H1 (cell line): ENCODE results near the gene OR10H5. TPM values are rescaled to one million over a fixed set of nuclear protein-coding genes. Genes with fewer than 3 reads are reported as not detected.

Experiments used
- CTCF ChIA-PET: fragments of 300-600 bp; sonication (Branson Sonifier 250); formaldehyde crosslinking; loops from one replicate; lab custom pipeline; 2021; ENCODE audit not compliant: partially characterized antibody; lab: Charles Lee
- POLR2A ChIA-PET: fragments of 300-600 bp; sonication (Branson Sonifier 250); formaldehyde crosslinking; loops from one replicate; lab custom pipeline; 2021; ENCODE audit warnings: inconsistent platforms; ENCODE audit not compliant: partially characterized antibody; lab: Charles Lee
- DNase-seq, 2 experiments: peaks; one replicate each; pipeline versions ENCODE4 v3.0.0 to v3.0.0-alpha.2; 2010 to 2022; ENCODE audit warnings: low spot score in 2 of 2, low read depth in 1 of 2, mixed read lengths in 1 of 2
- FAIRE-seq: peaks from 2 replicates; lab custom pipeline; 2011; peaks lifted over from hg19 to GRCh38; lab: Jason Lieb, UNC
- H2AFZ ChIP-seq: 2 replicates; pipeline ENCODE4 v1.8.1; 2012; ENCODE audit warnings: low read length, inconsistent platforms
- H2AK5ac ChIP-seq: 2 replicates; pipeline ENCODE4 v1.6.1; 2013; ENCODE audit warnings: low read depth, low read length
- H2BK120ac ChIP-seq: replicated peaks from 2 replicates; pipeline ENCODE3; 2013; ENCODE audit warnings: low read depth, low read length, inconsistent platforms
- H2BK12ac ChIP-seq: 2 replicates; pipeline ENCODE4 v1.6.1; 2013; ENCODE audit warnings: low read depth, low read length
- H2BK15ac ChIP-seq: 2 replicates; pipeline ENCODE4 v1.6.1; 2013; ENCODE audit warnings: low read length
- H2BK20ac ChIP-seq: 2 replicates; pipeline ENCODE4 v1.6.1; 2013; ENCODE audit warnings: low read length
- H2BK5ac ChIP-seq: 2 replicates; pipeline ENCODE4 v1.6.1; 2013; ENCODE audit warnings: low read depth, low read length
- H3K14ac ChIP-seq: 2 replicates; pipeline ENCODE4 v1.6.1; 2013; ENCODE audit warnings: inconsistent platforms; ENCODE audit not compliant: insufficient read length
- H3K18ac ChIP-seq: 2 replicates; pipeline ENCODE4 v1.6.1; 2013; ENCODE audit warnings: low read length; ENCODE audit errors: extremely low read depth
- H3K23ac ChIP-seq: 2 replicates; pipeline ENCODE4 v1.6.1; 2013; ENCODE audit warnings: inconsistent platforms; ENCODE audit not compliant: insufficient read length
- H3K23me2 ChIP-seq: 2 replicates; pipeline ENCODE4 v1.6.1; 2013; ENCODE audit warnings: low read depth, low read length
- H3K27ac ChIP-seq: 2 replicates; pipeline ENCODE4 v1.6.1; 2011; ENCODE audit warnings: low read depth, low read length, inconsistent platforms
- H3K27me3 ChIP-seq, 4 experiments: replicated peaks in 1 of 4; 1 replicate in 1 of 4; 2 replicates in 3 of 4; pipeline versions ENCODE4 v1.6.1 to v1.8.1; 2011 to 2013; ENCODE audit warnings: low read length in 3 of 4, mild to moderate bottlenecking in 3 of 4, inconsistent platforms in 2 of 4, mixed read lengths in 2 of 4, moderate library complexity in 1 of 4; ENCODE audit not compliant: control insufficient read depth in 3 of 4, insufficient read depth in 3 of 4; ENCODE audit errors: extremely low read depth in 1 of 4
- H3K36me3 ChIP-seq, 4 experiments: 2 replicates each; pipeline versions ENCODE4 v1.6.1 to v1.8.1; 2011 to 2013; ENCODE audit warnings: mild to moderate bottlenecking in 4 of 4, low read length in 3 of 4, moderate library complexity in 2 of 4, control low read depth in 1 of 4, inconsistent platforms in 1 of 4; ENCODE audit not compliant: insufficient read depth in 4 of 4, control insufficient read depth in 2 of 4
- H3K4ac ChIP-seq: replicated peaks from 2 replicates; pipeline ENCODE3; 2013; ENCODE audit warnings: low read length, low read depth, mixed read lengths, inconsistent platforms; ENCODE audit not compliant: insufficient read length
- H3K4me1 ChIP-seq, 4 experiments: replicated peaks in 1 of 4; 1 replicate in 1 of 4; 2 replicates in 3 of 4; pipeline versions ENCODE4 v1.6.1 to v1.8.1; 2011 to 2013; ENCODE audit warnings: low read length in 3 of 4, inconsistent platforms in 2 of 4, mixed read lengths in 1 of 4; ENCODE audit not compliant: insufficient read depth in 4 of 4, control insufficient read depth in 3 of 4
- H3K4me2 ChIP-seq, 2 experiments: 2 replicates each; pipeline versions ENCODE4 v1.6.1 to v1.8.1; 2011 to 2013; ENCODE audit warnings: low read depth in 2 of 2, low read length in 2 of 2, control low read depth in 1 of 2, inconsistent platforms in 1 of 2, mild to moderate bottlenecking in 1 of 2; ENCODE audit not compliant: insufficient read depth in 1 of 2
- H3K4me3 ChIP-seq, 4 experiments: fragments of 200-600, 300-600 bp in 1 of 4; sonication (generic), shearing (Covaris generic), sonication (Bioruptor Twin) in 1 of 4; 2 replicates each; pipeline versions ENCODE4 v1.5.1 to v1.8.1; 2011 to 2016; ENCODE audit warnings: low read length in 4 of 4, low read depth in 3 of 4, control low read depth in 2 of 4, inconsistent platforms in 2 of 4, mild to moderate bottlenecking in 2 of 4, mixed read lengths in 1 of 4, moderate library complexity in 1 of 4; ENCODE audit not compliant: insufficient read depth in 2 of 4; ENCODE audit errors: extremely low read depth in 1 of 4
- H3K56ac ChIP-seq: replicated peaks from 2 replicates; pipeline ENCODE3; 2013; ENCODE audit warnings: low read depth, mild to moderate bottlenecking, mixed read lengths, low read length, inconsistent platforms; ENCODE audit not compliant: insufficient read length
- H3K79me1 ChIP-seq: 2 replicates; pipeline ENCODE4 v1.6.1; 2013; ENCODE audit warnings: low read depth, low read length, control low read depth
- H3K79me2 ChIP-seq, 2 experiments: 2 replicates each; pipeline versions ENCODE4 v1.6.1 to v1.8.1; 2012 to 2013; ENCODE audit warnings: low read length in 2 of 2, mild to moderate bottlenecking in 2 of 2, inconsistent platforms in 1 of 2; ENCODE audit not compliant: insufficient read depth in 2 of 2, control insufficient read depth in 1 of 2
- H3K9ac ChIP-seq, 4 experiments: replicated peaks in 1 of 4; 1 replicate in 1 of 4; 2 replicates in 3 of 4; pipeline versions ENCODE4 v1.6.1 to v1.8.1; 2011 to 2013; ENCODE audit warnings: low read depth in 3 of 4, low read length in 3 of 4, control low read depth in 2 of 4, mild to moderate bottlenecking in 2 of 4, moderate library complexity in 2 of 4, inconsistent platforms in 1 of 4; ENCODE audit errors: extremely low read depth in 1 of 4
- H3K9me3 ChIP-seq, 2 experiments: 2 replicates each; pipeline versions ENCODE4 v1.6.1 to v1.8.1; 2012 to 2013; ENCODE audit warnings: mild to moderate bottlenecking in 2 of 2, moderate library complexity in 2 of 2, control low read depth in 1 of 2, inconsistent platforms in 1 of 2, low read depth in 1 of 2, low read length in 1 of 2, mixed read lengths in 1 of 2; ENCODE audit not compliant: insufficient read depth in 2 of 2
- H4K20me1 ChIP-seq, 2 experiments: replicated peaks in 1 of 2; 2 replicates each; pipeline versions ENCODE3 to v1.8.1; 2011 to 2013; ENCODE audit warnings: inconsistent platforms in 2 of 2, low read length in 2 of 2, mild to moderate bottlenecking in 1 of 2; ENCODE audit not compliant: insufficient read depth in 2 of 2, control insufficient read depth in 1 of 2
- H4K5ac ChIP-seq: 2 replicates; pipeline ENCODE4 v1.6.1; 2013; ENCODE audit warnings: low read length, low read depth, mixed read lengths, inconsistent platforms; ENCODE audit not compliant: insufficient read length
- H4K8ac ChIP-seq: 2 replicates; pipeline ENCODE4 v1.8.0; 2013; ENCODE audit warnings: mild to moderate bottlenecking, moderate library complexity, low read length, inconsistent platforms; ENCODE audit not compliant: insufficient read depth; ENCODE audit errors: extremely low read depth
- H4K91ac ChIP-seq: replicated peaks from 2 replicates; pipeline ENCODE3; 2013; ENCODE audit warnings: low read length, mixed read lengths, inconsistent platforms; ENCODE audit not compliant: insufficient read length
- ATF3 ChIP-seq: IDR thresholded peaks from 2 replicates; pipeline ENCODE4 v1.6.1; 2011; ENCODE audit warnings: low read depth, mild to moderate bottlenecking, low read length; ENCODE audit not compliant: insufficient read depth
- CHD1 ChIP-seq: IDR thresholded peaks from 2 replicates; pipeline ENCODE4 v1.6.1; 2012; ENCODE audit warnings: low read depth, low read length, improper control_type of control experiment
- CREB1 ChIP-seq: IDR thresholded peaks from 2 replicates; pipeline ENCODE4 v1.6.1; 2012; ENCODE audit warnings: inconsistent platforms
- FOSL1 ChIP-seq: IDR thresholded peaks from 2 replicates; pipeline ENCODE4 v1.6.1; 2011; ENCODE audit warnings: mild to moderate bottlenecking, low read depth, low read length, moderate library complexity; ENCODE audit not compliant: insufficient read depth
- KDM1A ChIP-seq: fragments of 200-600, 300-600 bp; sonication (generic); IDR thresholded peaks from 2 replicates; pipeline ENCODE4 v1.7.1; 2016; ENCODE audit warnings: mild to moderate bottlenecking, low read length, borderline replicate concordance
- NRF1 ChIP-seq: IDR thresholded peaks from 2 replicates; pipeline ENCODE4 v1.6.1; 2011; ENCODE audit warnings: mild to moderate bottlenecking, low read depth, low read length, improper control_type of control experiment
- RFX5 ChIP-seq: IDR thresholded peaks from 2 replicates; pipeline ENCODE4 v1.6.1; 2011; ENCODE audit warnings: low read depth, low read length, improper control_type of control experiment, borderline replicate concordance
- RNF2 ChIP-seq: fragments of 200-900, 300-1000 bp; sonication (generic); IDR thresholded peaks from 2 replicates; pipeline ENCODE4 v1.7.1; 2016; ENCODE audit warnings: borderline replicate concordance, low read depth, mild to moderate bottlenecking, antibody characterized with exemption, low read length; ENCODE audit not compliant: poor library complexity, severe bottlenecking; ENCODE audit errors: missing control alignments
- SP1 ChIP-seq: IDR thresholded peaks from 2 replicates; pipeline ENCODE4 v1.6.1; 2011; ENCODE audit warnings: low read depth, low read length
- WGBS, 2 experiments: shearing (Covaris generic) in 1 of 2; methylation state at CpG; one replicate each; pipeline versions ENCODE4 v1.1.6 to v1.1.7; 2013 to 2015; ENCODE audit warnings: low lambda C conversion rate in 2 of 2, mixed read lengths in 2 of 2, inconsistent platforms in 1 of 2, low coverage in 1 of 2, missing lambda C conversion rate in 1 of 2; ENCODE audit not compliant: insufficient replicate concordance in 2 of 2, insufficient coverage in 1 of 2, insufficient read length in 1 of 2; ENCODE audit errors: extremely low coverage in 1 of 2, missing lambda C conversion rate in 1 of 2; 5-methylcytosine and 5-hydroxymethylcytosine counted together
- polyA plus RNA-seq, 7 experiments: library from polyadenylated mRNA; depleted of rRNA in 3 of 7; stranded (reverse) in 5 of 7; unstranded in 2 of 7; fragments of >200 nt in 5 of 7; fragments of 200-250 nt in 2 of 7; gene quantifications; 1 replicate in 5 of 7; 2 replicates in 1 of 7; 4 replicates in 1 of 7; pipeline versions ENCODE4 v1.2.1 to v1.2.3, GENCODE V29; 2011 to 2013; ENCODE audit warnings: missing spikeins in 2 of 7, mixed read lengths in 2 of 7
- total RNA-seq: library from RNA; stranded (reverse); fragmentation: NEBNext Ultra II Directional; extraction: Animal tissue kit (Norgen Biotek cat#: 25700); gene quantifications from 2 replicates; pipeline ENCODE4 v1.2.1, GENCODE V29; 2021
- TF ChIP-seq, protein P1 (sequence below): IDR thresholded peaks from 2 replicates; pipeline ENCODE4 v1.6.1; 2012; ENCODE audit warnings: inconsistent platforms

OR10H5 gene
- total and polyA plus RNA-seq, 2 of the 8 experiments (the other 6 are each of a cell fraction or from before 2014, with no cell fraction given), result not detected

DNA sequence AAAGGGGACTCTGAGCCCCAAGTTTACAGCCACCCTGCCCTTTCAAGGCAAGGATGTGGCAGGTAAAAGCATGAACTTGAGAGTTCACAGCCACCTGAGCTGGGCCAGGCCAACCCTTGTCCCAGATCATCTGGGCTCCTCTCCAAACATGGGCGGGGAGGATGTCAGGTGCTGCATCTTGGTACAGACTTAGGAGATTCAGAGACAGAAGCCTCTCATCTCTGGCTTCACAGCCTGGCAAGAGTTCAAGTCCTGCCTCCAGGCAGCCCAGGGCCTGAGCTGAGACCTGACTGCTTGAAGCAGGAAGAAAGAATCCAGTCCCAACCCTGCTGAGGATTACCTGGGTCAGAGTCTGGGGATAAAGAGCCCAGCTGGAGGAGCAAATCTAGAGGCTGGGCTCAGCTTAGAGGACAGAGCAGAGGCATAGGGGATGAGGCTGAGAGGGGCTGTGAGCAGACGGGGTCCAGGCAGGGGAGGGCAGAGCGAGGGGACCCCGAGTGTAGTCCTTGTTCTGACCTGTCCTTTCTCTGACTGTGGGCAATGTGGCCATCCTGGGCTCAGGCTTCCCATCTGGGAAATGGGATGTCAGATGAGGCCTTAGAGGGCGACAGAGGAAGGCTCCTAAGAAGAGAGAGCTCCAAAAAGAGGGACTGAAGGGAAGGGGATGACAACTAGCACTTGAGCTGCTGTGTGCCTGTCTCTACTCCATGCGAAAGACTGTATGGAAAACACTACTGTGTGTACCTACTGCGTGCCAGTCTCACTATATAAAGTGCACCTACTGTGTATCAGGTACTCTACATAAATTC, 6.6 kb upstream of the OR10H5 start:
- H2AFZ ChIP-seq, result no peak overlapping the region
- POLR2A ChIA-PET, result no interaction called here
- CTCF ChIA-PET, result no interaction called here
- H4K91ac ChIP-seq, result no peak overlapping the region
- no peaks in the 10 kb centered on the region for H3K79me1 ChIP-seq
- TF ChIP-seq SP1, result no peak
- TF ChIP-seq CREB1, result no peak
- no peak for TF ChIP-seq RNF2
- TF ChIP-seq, protein P1, sequence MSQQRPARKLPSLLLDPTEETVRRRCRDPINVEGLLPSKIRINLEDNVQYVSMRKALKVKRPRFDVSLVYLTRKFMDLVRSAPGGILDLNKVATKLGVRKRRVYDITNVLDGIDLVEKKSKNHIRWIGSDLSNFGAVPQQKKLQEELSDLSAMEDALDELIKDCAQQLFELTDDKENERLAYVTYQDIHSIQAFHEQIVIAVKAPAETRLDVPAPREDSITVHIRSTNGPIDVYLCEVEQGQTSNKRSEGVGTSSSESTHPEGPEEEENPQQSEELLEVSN, result no peak
- TF ChIP-seq RFX5, result no peak
- TF ChIP-seq ATF3, result no peak
- TF ChIP-seq NRF1, result no peak
- no peak for TF ChIP-seq CHD1
- TF ChIP-seq FOSL1, result no peak
- no peak for TF ChIP-seq KDM1A
- H3K23me2 ChIP-seq, result no peaks in the 10 kb centered on the region; the same call in 1 of the 2 replicates
- no peak overlapping the region for H4K5ac ChIP-seq
- no peak overlapping the region for H3K18ac ChIP-seq
- no peak overlapping the region for H3K27ac ChIP-seq
- no peaks in the 10 kb centered on the region for H3K79me2 ChIP-seq
- no peak overlapping the region for H3K56ac ChIP-seq
- H2BK20ac ChIP-seq, result no peak overlapping the region
- no peak overlapping the region for H3K4me3 ChIP-seq
- H2BK5ac ChIP-seq, result no peak overlapping the region
- H2BK120ac ChIP-seq, result no peak overlapping the region
- DNase-seq (no peak), FAIRE-seq (no peak)
- no peak overlapping the region for H2AK5ac ChIP-seq
- no peak overlapping the region for H3K4me2 ChIP-seq
- no peaks in the 10 kb centered on the region for H3K27me3 ChIP-seq
- H3K23ac ChIP-seq, result no peak overlapping the region
- H2BK15ac ChIP-seq, result no peak overlapping the region
- H3K4me1 ChIP-seq, result no peaks in the 10 kb centered on the region
- H3K36me3 ChIP-seq, result no peaks in the 10 kb centered on the region
- H3K9ac ChIP-seq, result no peak overlapping the region
- no peaks in the 10 kb centered on the region for H4K20me1 ChIP-seq
- 62% methylated on average over 6 of the region's 7 CpGs; no CpG with 5 or more reads in 1 of the 2 experiments for whole genome bisulfite sequencing, 2 experiments
- peaks cover 45 to 70% of the 10 kb centered on the region in 2 experiments for H3K9me3 ChIP-seq
- no peak overlapping the region for H3K14ac ChIP-seq
- H4K8ac ChIP-seq, result no peak overlapping the region
- H3K4ac ChIP-seq, result no peak overlapping the region
- H2BK12ac ChIP-seq, result no peak overlapping the region
